HG03097 (cell line): Measurements from ENCODE around the gene USP13.
"Not testable (repeated sequence)": the region's sequence is repeated elsewhere in the genome, so short reads cannot be mapped to it uniquely, and the experiment has no call there.

ENCODE experiments used
- ATAC-seq: cut with Tn5 transposase; IDR thresholded peaks from one replicate; pipeline ENCODE4 v1.9.1; 2021; ENCODE audit not compliant: unreplicated experiment, low FRiP score

Gene USP13

DNA sequence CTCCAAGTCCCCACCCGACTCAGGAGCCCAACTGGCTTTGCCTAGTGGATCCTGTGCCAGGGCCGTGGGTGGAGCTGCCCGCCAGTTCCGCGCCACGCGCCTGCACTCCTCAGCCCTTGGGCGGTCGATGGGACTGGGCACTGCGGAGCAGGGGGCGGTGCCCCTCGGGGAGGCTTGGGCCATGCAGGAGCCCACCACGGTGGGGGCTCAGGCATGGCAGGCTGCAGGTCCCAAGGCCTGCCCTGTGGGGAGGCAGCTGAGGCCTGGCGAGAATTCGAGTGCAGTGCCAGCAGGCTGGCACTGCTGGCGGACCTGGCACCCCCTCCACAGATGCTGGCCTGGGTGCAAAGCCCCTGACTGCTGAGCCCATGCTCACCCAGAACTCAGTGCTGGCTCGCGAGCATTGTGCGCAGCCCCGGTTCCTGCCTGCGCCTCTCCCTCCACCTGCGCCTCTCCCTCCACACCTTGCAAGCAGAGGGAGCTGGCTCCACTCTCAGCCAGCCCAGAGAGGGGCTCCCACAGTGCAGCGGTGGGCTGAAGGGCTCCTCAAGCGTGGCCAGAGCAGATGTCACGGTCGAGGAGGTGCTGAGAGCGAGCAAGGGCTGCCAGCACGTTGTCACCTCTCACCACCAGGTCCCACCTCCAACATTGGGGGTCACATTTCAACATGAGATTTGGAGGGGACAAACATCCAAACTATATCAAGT lies 122.7 kb downstream of the USP13 start:
- no peak for ATAC-seq

DNA sequence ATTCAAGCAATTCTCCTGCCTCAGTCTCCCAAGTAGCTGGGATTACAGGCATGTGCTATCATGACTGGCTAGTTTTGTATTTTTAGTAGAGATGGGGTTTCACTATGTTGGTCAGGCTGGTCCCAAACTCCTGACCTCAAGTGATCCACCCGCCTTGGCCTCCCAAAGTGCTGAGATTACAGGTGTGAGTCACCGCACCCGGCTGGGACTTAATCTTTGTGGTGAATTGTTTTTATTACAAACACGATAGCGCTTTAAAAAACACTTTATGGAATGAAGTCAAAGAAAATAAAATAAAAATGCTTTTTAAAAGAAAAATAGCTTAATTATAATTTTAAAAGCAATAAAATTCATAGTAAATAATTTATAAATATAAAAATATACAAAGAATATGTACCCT lies 130.0 kb downstream of the USP13 start:
- ATAC-seq: not testable (repeated sequence)

DNA sequence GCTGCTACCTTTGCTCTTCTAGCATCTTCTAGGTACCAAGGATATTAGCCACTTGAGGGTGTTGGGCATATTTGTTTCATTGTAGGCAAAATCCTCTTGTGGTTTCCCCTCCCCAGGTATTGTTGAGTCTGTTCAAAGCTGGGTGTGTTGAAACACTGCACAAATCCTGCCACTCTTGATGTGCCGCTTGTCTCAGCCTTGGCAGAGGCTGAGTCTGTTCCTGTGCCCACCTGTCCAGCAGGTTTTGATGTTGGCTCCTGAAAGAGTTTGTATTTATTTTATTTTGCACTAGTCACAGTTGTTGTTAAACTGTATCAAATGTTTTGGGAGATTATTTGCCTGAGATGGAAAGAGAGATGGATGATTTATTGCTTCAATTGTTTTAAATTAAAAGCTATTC lies 136.2 kb downstream of the USP13 start:
- ATAC-seq: no peak

DNA sequence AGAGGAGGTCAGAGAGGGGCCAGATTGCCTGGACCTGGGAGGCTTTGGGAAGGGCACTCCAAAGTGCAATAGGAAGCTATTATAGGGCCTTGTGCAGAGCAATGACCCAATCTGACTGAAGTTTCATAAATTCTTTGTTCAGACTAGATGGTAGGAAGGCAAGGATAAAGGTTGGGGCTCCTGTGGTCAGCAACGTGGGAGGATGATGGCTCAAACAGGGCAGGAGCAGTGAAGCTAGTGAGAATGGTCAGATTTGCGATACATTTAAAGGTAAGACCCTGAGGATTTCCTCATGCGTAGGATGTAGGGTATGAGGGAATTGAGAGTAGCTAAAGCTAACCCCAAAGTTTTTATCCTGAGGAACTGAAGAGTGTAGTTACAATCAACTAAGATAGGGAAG lies 139.0 kb downstream of the USP13 start:
- no peak for ATAC-seq

DNA sequence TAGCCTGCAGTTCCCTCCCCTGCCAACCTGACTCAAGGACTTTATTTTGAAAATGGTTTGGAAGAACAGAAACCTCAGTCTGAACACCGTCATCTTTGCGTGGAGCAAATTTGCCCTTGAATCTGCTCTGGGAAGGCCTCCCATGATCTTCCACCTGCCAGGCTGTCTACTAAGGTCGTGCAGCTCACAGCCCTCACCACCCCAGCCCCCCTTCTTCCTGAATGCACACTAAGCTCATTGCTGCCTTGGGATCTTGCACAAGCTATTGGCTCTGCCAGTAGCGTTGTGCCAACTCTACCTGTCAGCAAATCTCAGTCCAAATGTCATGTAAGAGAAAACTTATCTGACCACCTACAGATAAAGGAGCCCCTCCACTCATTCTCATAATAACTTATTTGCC lies 141.5 kb downstream of the USP13 start:
- ATAC-seq: no peak

DNA sequence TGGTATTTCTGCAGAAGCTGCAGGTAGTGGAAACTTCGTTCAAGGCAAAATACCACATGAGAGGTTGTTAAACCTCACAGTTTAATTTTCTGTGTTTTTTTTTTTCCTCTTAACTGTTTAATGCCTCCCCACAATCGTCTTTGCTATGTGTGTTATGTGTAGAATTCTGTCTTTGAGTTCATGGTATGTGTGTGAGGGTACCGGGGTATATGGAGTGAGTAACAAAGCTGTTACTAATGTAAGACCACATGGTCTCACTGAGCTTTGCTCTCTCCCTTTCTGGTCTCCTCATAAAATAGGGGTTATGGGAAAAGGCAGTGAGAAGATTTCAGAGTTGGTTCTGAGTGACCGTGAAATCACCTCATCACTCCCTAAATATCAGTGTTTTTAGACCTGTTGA lies 143.6 kb downstream of the USP13 start:
- no peak for ATAC-seq

DNA sequence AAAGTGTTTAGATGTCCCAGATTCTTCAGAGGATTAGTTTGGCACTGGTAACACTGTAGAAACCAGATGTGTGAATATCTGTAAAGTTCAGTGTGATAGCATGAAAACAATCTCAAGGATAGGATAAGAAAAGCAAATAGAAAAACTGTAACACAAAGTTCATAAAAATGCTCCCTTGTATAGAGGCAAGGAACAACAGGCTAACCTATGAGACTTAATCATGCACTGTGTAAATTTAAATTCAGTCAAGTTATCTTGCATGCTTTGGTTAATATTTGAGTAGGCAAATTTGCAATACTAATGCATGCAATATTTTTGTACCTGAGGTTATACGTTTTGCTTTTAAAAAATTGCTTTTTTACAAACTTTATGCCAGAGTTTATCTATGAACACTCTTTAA lies 144.4 kb downstream of the USP13 start:
- ATAC-seq: no peak

DNA sequence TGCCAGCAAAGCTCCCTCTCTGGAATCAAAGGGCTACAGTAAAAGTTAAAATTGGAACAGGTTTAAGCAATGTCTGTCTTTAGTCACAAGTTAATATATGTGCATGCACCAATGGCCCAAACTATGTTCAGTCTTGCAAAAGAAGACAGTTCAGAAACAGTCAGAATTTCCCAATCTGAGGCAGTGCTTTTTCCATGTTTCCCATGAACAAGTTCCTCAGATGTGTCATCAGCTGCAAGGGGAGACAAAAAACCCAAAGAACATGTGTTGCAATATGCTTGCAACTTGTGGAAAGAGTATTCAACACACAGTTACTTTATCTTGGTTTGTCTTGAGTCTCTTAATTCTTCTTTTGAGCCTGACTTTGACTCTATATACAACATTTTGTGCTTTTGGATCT lies 148.4 kb downstream of the USP13 start:
- ATAC-seq: no peak

DNA sequence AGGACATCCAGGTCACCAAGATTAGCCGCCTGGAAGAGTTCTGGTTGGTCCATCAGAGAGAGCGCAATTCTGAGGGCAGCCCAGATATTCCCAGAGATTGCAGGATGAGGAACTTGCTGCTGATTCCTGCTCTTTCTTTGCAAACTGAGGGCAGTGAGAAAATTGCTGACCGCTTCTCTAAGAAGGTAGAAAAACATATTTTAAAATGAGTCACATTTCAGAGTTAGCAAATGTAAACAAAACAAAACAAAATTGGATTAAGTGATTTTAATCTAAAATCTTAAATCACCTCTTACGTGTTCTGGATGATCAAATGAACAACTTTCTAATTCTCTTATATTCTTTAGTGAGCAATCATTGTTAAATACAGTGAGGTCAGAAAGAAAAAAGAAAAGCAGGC lies 149.0 kb downstream of the USP13 start:
- no peak for ATAC-seq

DNA sequence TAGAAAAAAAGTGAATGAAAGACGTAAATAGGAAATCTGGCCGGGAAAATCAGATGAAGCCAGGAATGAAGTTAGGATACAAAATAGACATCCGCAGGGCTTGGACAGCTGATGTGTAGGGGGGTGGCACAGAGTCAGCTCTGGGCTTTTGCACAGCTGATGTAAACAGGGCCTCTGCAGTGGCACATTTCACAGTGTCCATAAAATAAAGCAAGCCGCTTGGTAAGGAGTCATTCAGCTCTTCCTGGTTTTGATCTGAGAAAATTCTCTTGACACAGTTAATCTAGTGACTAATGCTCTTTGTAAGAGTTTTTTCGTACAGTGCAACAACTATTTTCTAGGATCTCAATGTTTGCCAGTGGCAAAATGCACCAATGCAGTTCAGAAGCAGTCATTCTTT lies 153.3 kb downstream of the USP13 start:
- no peak for ATAC-seq

DNA sequence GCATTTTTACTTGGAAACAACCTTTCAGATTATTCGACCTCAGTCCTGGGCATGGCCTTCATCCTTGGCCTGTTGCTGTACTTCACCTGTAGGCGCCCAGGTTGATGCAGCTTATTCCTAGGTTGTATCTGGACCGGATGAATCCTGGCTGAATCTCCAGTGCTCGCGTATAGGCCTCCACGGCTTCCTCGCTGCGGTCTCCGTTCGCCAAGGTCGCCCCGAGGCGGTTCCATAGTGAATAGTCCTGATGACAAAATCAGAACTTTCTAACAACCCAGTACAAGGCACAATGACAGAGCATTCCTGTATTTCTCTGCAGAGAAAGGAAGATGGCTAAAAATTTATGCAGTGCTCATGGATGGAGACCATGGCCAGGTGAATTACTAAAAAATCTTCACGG lies 154.7 kb downstream of the USP13 start:
- no peak for ATAC-seq

DNA sequence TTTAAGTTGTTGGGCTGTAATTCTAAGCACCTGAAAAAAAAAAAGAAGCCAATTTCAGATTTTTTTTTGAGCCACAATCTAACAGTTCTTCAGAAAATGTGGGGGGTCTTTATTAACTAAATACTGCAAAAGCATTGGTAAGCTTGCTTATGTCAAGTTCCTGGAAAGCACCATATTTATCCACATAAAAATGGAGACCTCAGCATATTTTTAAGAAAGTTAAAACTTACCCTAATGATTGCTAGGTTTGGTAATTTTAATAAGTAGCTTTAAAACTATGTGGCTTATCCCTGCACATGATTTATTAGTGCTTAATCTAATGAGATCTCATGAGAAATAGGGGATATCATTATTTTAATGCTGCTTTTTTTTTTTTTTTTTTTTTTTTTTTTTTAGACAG lies 156.8 kb downstream of the USP13 start:
- ATAC-seq: no peak

DNA sequence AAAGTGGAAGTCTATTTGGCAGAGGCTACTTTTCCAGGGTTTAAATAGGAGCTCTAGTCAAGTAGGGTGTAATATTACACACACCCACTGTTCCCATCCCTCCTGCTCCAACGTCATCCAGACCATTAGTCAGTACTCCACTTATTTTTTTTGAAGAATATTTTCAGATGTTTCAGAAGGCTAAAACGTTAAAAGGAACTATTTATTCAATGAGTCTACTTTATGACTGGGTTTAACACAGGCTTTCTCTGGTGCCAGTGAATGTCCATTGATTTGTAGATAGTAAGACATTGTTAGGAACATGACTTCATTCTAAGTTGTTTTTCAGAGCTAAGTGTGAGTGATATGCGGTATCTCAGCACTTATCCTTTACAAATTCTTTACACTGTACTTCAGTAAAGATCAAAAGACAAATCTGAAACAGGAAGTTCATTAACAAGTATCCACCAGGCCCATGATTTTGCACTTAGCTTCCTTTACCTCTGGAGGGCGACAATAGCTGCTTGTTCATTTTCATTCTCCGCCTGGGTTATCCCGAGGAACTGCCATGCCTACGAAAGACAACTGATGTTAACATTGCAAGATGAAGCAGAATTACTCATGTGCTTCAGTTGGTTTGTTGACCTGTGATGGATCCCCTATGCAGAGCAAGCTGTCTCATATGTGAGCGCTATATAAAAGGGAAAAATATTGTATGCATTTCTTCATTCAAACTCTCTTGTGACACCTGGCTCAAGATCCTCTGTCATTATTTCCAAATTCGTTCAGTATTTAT lies 158.7 kb downstream of the USP13 start:
- peak; percentile 78 for ATAC-seq

DNA sequence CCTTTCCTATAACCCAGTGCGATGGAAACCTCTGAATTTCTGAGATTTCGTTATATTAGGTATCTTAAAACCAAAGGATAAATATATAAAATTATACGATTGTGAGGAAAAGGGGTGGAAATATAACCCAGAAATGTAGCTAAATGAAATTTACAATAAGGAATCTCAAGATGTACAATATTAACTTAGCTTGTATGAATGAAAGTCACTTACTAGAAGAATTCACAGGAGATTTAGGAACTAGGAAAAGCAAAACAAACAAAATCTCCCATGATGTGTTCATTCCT lies 159.2 kb downstream of the USP13 start:
- ATAC-seq: no peak

DNA sequence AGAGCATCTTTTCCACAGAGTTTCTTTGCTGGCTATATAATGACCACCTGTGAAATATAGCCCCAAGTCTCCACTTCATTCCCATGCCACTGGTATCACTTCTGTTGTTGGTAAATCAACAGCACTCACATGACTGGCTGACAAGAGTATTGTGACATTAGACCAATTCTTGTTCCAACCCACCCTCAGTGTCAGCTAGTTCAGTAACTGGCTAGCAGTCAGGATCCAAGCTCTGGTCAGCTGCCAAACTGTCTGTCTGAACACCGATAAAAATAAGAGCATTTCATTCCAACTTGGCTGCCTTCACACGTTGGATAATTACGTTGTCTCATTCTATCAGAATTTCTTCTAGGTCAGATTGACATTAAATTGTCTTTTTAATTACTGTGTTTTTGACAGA lies 166.5 kb downstream of the USP13 start:
- no peak for ATAC-seq

DNA sequence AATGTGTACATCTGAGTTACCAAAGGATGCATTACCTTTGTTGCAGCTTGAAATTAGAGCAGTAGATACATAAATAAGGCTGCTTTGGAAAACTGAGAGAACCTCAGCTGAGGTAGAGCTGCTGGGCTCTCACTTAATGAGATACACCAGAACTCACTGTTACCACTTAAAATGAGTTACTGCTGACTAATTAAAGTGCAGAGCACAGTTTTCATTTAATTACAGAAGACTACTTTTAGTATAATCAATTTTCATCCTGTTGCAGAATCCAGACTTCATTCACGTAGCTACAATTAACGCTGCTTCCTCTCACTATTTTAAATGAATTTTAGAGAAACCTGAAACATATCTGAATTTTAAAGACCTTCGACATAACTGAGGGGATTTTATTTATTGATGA lies 169.5 kb downstream of the USP13 start:
- ATAC-seq: no peak

DNA sequence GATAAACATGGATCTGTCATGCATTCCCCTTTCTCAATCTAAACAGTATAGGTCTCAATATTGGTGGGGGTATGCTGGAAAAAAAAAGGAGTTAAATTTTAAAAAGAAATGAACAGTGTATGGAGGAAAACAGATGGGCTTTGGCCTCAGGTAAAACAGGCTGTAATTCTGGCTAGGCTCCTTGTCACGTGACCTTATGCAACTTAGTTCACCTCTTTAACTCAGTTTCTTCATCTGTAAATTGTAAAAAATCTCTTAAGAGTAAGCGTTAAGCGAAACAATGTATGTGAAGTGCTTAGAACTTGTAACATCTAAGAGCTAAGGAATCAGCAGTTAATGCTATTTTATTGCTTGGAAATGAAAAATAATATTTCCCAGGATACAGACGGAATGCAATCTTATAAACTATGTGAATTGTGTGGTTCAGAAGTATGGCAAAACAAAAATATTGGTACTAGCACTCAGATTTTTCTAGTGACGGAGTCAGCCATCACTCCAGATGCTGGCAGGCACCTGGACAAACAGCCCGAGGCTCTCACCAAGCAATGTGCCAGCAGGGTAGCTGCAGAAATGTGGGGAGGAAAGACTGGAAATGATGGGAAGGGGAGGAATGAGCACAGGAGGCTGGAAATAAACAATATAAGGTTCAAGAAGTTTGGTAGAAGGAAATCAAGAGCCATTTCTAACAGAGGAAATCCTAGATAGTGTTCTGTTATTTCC lies 172.8 kb downstream of the USP13 start:
- no peak for ATAC-seq

DNA sequence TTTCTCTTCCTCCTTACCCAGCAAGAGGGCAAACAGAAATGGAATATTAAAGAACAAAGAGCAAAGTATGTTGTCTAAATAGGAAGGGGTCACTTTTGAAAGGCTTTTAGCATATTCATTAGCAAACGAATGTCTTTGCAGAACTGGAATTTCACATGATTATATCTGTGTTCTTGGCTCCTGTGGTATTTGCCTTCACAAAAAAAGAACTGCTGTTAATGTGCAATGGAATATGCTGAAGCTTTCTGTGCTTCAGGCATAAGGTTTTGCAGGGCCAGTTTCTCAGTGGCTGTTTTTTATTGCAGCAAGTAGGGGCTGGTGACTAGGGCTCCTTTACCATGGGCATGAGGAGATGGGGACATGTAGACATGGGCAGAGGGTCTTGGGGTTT lies 173.4 kb downstream of the USP13 start:
- no peak for ATAC-seq

DNA sequence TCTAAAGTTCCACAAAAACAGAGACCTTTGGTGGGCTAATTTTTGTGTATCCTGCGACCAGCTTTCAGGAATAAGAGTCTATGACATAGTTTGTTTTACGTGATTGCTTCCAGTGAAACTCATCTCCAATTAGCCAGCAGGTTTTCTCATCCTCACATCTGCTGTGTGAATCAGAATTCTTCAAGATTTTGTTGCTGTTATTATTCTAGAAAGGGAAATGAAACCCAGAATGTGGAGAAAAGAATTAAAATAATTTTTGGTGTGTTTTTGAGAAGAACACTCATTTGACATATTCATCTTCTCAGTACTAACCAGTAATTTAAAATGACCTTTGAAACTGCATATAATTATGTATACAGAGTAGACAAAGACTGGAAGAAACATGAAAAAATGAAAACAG lies 175.9 kb downstream of the USP13 start:
- ATAC-seq: no peak

DNA sequence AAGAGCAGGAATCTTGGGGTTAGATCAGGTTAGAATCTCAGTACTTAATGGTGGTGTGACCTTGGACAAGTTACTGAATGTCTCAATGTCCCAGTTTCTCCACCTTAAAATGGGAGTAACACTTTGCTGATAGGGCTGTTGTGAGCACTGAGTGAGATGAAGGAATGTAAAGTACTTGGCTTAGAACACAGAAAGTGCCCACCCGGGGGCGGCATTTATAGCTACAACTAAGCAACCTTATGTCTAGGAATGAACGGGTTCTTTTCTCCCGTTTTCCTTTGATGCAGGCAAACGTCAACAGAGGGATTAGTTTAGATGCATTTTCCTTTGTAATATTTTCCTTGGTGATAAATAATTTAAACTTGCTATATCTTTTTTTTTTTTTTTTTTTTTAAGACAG lies 176.6 kb downstream of the USP13 start:
- ATAC-seq: no peak

DNA sequence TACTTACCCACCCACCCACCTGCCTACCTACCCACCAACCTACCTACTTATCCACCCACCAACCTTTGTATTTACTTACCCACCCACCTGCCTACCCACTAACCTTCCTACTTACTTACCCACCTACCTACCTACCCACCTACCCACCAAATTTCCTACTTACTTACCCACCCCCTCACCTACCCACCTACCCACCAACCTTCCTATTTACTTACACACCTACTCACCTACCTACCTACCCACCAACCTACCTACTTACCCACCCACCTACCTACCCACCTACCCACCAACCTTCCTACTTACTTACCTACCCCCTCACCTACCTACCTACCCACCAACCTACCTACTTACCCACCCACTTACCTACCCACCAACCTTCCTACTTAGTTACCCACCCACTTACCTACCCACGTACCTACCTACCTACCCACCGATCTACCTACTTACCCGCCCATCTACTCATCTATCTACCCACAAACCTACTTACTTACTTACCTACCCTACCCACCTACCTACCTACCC lies 179.6 kb downstream of the USP13 start:
- ATAC-seq: no peak

DNA sequence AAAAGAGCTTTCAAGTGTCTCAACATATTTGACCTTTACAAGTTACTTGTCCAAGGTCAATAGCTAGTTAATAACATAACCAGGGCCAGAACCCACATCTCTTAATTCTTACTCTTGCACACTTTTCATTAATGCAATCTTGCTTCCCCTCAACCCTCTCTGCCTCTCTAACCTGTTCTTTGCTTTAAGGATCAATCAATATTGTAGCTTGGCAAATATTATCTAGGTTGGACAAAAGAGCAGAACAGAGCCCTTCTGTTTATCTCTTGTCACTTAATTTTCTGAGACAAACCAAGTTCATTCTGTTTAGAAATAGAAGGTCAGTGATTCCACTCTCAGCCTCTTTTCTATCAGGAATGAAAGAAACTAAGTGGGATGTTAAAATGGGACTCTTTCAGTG lies 180.5 kb downstream of the USP13 start:
- no peak for ATAC-seq
